ENCODE data around the gene RYR1. TPM values are rescaled to one million over a fixed set of nuclear protein-coding genes. Genes with fewer than 3 reads are reported as not detected.

The RYR1 gene
- total and polyA plus RNA-seq, 2 of the 8 experiments (the other 6 are each of a cell fraction or from before 2014, with no cell fraction given), result 5.8 to 11.8 TPM

GRCh38 chr19:38401148-38401547 is 32.3 kb upstream of the RYR1 start:
- Histone ChIP-seq H3K27me3 (replicated peaks in 1 of 4; ENCODE audit: control insufficient read depth in 3 of 4, extremely low read depth in 1 of 4, insufficient read depth in 3 of 4, low read length in 3 of 4) (peaks cover 2 to 46% (median 43%) of the 10 kb centered on the region in 4 experiments), H2AFZ (ENCODE audit: low read length) (no peak overlapping the region), H3K23ac (ENCODE audit: insufficient read length) (no peak overlapping the region), H2AK5ac (ENCODE audit: low read depth, low read length) (no peak overlapping the region), H3K36me3 (ENCODE audit: control insufficient read depth in 2 of 4, insufficient read depth in 4 of 4, low read length in 3 of 4) (peaks cover 0 to 3% (median 0%) of the 10 kb centered on the region in 4 experiments; a peak in 1 of 8 replicates), H4K5ac (ENCODE audit: insufficient read length, low read depth, low read length) (no peak overlapping the region), H2BK15ac (ENCODE audit: low read length) (no peak overlapping the region), H3K9me3 (ENCODE audit: insufficient read depth in 2 of 2, low read depth in 1 of 2, low read length in 1 of 2) (no peaks in the 10 kb centered on the region), H3K23me2 (ENCODE audit: low read depth, low read length) (peaks cover 5% of the 10 kb centered on the region; the same call in 1 of the 2 replicates), H3K4me3 (ENCODE audit: extremely low read depth in 1 of 4, insufficient read depth in 2 of 4, low read depth in 3 of 4, low read length in 4 of 4) (no peak overlapping the region), H2BK12ac (ENCODE audit: low read depth, low read length) (no peak overlapping the region), H3K4me1 (replicated peaks in 1 of 4; ENCODE audit: control insufficient read depth in 3 of 4, insufficient read depth in 4 of 4, low read length in 3 of 4) (no peaks in the 10 kb centered on the region; a peak in 2 of 7 replicates), H3K14ac (ENCODE audit: insufficient read length) (no peak overlapping the region), H3K4ac (replicated peaks; ENCODE audit: insufficient read length, low read depth, low read length) (no peak overlapping the region), H4K91ac (replicated peaks; ENCODE audit: insufficient read length, low read length) (no peak overlapping the region), H2BK120ac (replicated peaks; ENCODE audit: low read depth, low read length) (no peak overlapping the region), H2BK5ac (ENCODE audit: low read depth, low read length) (no peak overlapping the region), H3K79me2 (ENCODE audit: control insufficient read depth in 1 of 2, insufficient read depth in 2 of 2, low read length in 2 of 2) (no peaks in the 10 kb centered on the region), H4K8ac (ENCODE audit: extremely low read depth, insufficient read depth, low read length) (no peak overlapping the region), H3K18ac (ENCODE audit: extremely low read depth, low read length) (no peak overlapping the region), H2BK20ac (ENCODE audit: low read length) (no peak overlapping the region), H3K9ac (replicated peaks in 1 of 4; ENCODE audit: extremely low read depth in 1 of 4, low read depth in 3 of 4, low read length in 3 of 4) (no peak overlapping the region), H3K27ac (ENCODE audit: low read depth, low read length) (no peak overlapping the region), H3K4me2 (ENCODE audit: insufficient read depth in 1 of 2, low read depth in 2 of 2, low read length in 2 of 2) (no peak overlapping the region), H3K79me1 (ENCODE audit: low read depth, low read length) (no peaks in the 10 kb centered on the region), H4K20me1 (replicated peaks in 1 of 2; ENCODE audit: control insufficient read depth in 1 of 2, insufficient read depth in 2 of 2, low read length in 2 of 2) (no peaks in the 10 kb centered on the region), H3K56ac (replicated peaks; ENCODE audit: insufficient read length, low read depth, low read length) (no peak overlapping the region)
- WGBS, 2 experiments (ENCODE audit: extremely low coverage in 1 of 2, insufficient coverage in 1 of 2, insufficient read length in 1 of 2, insufficient replicate concordance in 2 of 2, low coverage in 1 of 2, low lambda C conversion rate in 2 of 2, missing lambda C conversion rate in 1 of 2), result 72% methylated on average over 3 of the region's 3 CpGs; no CpG with 5 or more reads in 1 of the 2 experiments
- FAIRE-seq (no peak), DNase-seq (ENCODE audit: low read depth in 1 of 2, low spot score in 2 of 2) (no peak)
- TF ChIP-seq POLR2A (IDR thresholded peaks at IDR 0.05; ENCODE audit: control extremely low read depth in 1 of 2, low read depth in 2 of 2, low read length in 2 of 2) (no peak), JUND (IDR thresholded peaks at IDR 0.05; ENCODE audit: low read length) (no peak), TBP (IDR thresholded peaks at IDR 0.05; ENCODE audit: low read depth, low read length) (no peak), RAD21 (IDR thresholded peaks at IDR 0.05 in 1 of 2, conservative IDR thresholded peaks at IDR 0.05 in 1 of 2; ENCODE audit: low read depth in 2 of 2, low read length in 2 of 2) (no peak), EZH2 (IDR thresholded peaks at IDR 0.05; ENCODE audit: low read depth, low read length, severe bottlenecking) (no peak), CHD1 (IDR thresholded peaks at IDR 0.05; ENCODE audit: low read depth, low read length) (no peak), KDM4A (IDR thresholded peaks at IDR 0.05; ENCODE audit: low read depth, low read length, severe bottlenecking) (no peak), TAF7 (optimal IDR thresholded peaks at IDR 0.05; ENCODE audit: borderline replicate concordance, low read depth, low read length) (no peak), SIRT6 (IDR thresholded peaks at IDR 0.05; ENCODE audit: low read length) (no peak), RNF2 (IDR thresholded peaks at IDR 0.05; ENCODE audit: borderline replicate concordance, low read depth, low read length, missing control alignments, poor library complexity, severe bottlenecking) (no peak)
- TF ChIP-seq, protein P1, sequence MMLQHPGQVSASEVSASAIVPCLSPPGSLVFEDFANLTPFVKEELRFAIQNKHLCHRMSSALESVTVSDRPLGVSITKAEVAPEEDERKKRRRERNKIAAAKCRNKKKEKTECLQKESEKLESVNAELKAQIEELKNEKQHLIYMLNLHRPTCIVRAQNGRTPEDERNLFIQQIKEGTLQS (IDR thresholded peaks at IDR 0.05; ENCODE audit: insufficient read depth, low read depth, low read length), result no peak
- ChIA-PET POLR2A (ENCODE audit: partially characterized antibody) (interaction anchor here (0.6 to 6.1 kb wide), 3 partner anchors 12 to 57 kb away, joined by 3 to 38 read pairs (median 4); partner anchors contain the start of genes GGN and SPRED3), CTCF (ENCODE audit: partially characterized antibody) (no interaction called here)
